Measurements from ENCODE around the gene PDE11A. TPM values are rescaled to one million over a fixed set of nuclear protein-coding genes. Genes with fewer than 3 reads are reported as not detected.
A peak's percentile ranks its signal among the peaks of the same experiment; 100 is the strongest.

PDE11A gene
- total and polyA plus RNA-seq, 2 of the 13 experiments (the other 11 are each of a cell fraction or from before 2014, with no cell fraction given): 1.2 to 1.7 TPM

- peak; percentile 75 for TF ChIP-seq XRCC5 (optimal IDR thresholded peaks at IDR 0.05; ENCODE audit: low read length)
- peak; percentile 27; the same call in 1 of the 2 replicates for TF ChIP-seq NKX3-1 (CRISPR knock-in tag; IDR thresholded peaks at IDR 0.05)
- no peak; the same call in 1 of the 2 replicates for TF ChIP-seq ZFP1 (CRISPR knock-in tag; IDR thresholded peaks at IDR 0.05)
- TF ChIP-seq ZNF773 (CRISPR knock-in tag; IDR thresholded peaks at IDR 0.05; ENCODE audit: borderline replicate concordance): no peak; the same call in 1 of the 2 replicates
- no peak; the same call in 1 of the 2 replicates for TF ChIP-seq PHF21A (CRISPR knock-in tag; IDR thresholded peaks at IDR 0.05)
- TF ChIP-seq CEBPZ (IDR thresholded peaks at IDR 0.05; ENCODE audit: low read length): no peak
- TF ChIP-seq KLF9 (CRISPR knock-in tag; IDR thresholded peaks at IDR 0.05; ENCODE audit: low read depth): no peak; the same call in 1 of the 2 replicates
- TF ChIP-seq MATR3 (CRISPR knock-in tag; IDR thresholded peaks at IDR 0.05): no peak
- peak; percentile 77; the same call in 1 of the 2 replicates for TF ChIP-seq ZNF782 (CRISPR knock-in tag; IDR thresholded peaks at IDR 0.05; ENCODE audit: borderline replicate concordance)
- peak; percentile 34; the same call in 1 of the 2 replicates for TF ChIP-seq FOXA3 (CRISPR knock-in tag; IDR thresholded peaks at IDR 0.05)
- TF ChIP-seq ZNF792 (CRISPR knock-in tag; IDR thresholded peaks at IDR 0.05): no peak
- no peak for TF ChIP-seq JUNB (CRISPR knock-in tag; IDR thresholded peaks at IDR 0.05; ENCODE audit: borderline replicate concordance)
- TF ChIP-seq KLF16 (CRISPR knock-in tag; IDR thresholded peaks at IDR 0.05): peak in 1 of 2 experiments; percentile 76; a peak in 1 of 4 replicates
- TF ChIP-seq HNF4G (IDR thresholded peaks at IDR 0.05; ENCODE audit: borderline replicate concordance, low read depth, low read length): no peak
- no peak for TF ChIP-seq HNF4G (CRISPR knock-in tag; IDR thresholded peaks at IDR 0.05; ENCODE audit: borderline replicate concordance, low read depth)
- peak; percentile 48; the same call in 1 of the 2 replicates for TF ChIP-seq THAP7 (CRISPR knock-in tag; IDR thresholded peaks at IDR 0.05)
- peak; percentile 39 for TF ChIP-seq ZNF18 (CRISPR knock-in tag; IDR thresholded peaks at IDR 0.05; ENCODE audit: insufficient replicate concordance)
- TF ChIP-seq ZNF264 (CRISPR knock-in tag; IDR thresholded peaks at IDR 0.05): no peak; the same call in 1 of the 2 replicates
- peak; percentile 50; the same call in 1 of the 2 replicates for TF ChIP-seq CBFB (CRISPR knock-in tag; IDR thresholded peaks at IDR 0.05)
- no peak for TF ChIP-seq ZBTB21 (CRISPR knock-in tag; IDR thresholded peaks at IDR 0.05)
- TF ChIP-seq HBP1 (CRISPR knock-in tag; IDR thresholded peaks at IDR 0.05; ENCODE audit: low read depth): no peak
- peak; percentile 87; the same call in 1 of the 2 replicates for TF ChIP-seq EHMT2 (IDR thresholded peaks at IDR 0.05; ENCODE audit: borderline replicate concordance, low read depth, low read length)
- TF ChIP-seq ZNF841 (CRISPR knock-in tag; IDR thresholded peaks at IDR 0.05; ENCODE audit: borderline replicate concordance): no peak
Measured at GRCh38 chr2:177618255-177619253, 454.0 kb downstream of the PDE11A start (continued).
